Tongue (tissue), 2 donors: Measurements from ENCODE around the gene BLCAP. TPM values are rescaled to one million over a fixed set of nuclear protein-coding genes. Genes with fewer than 3 reads are reported as not detected.
"Not testable (repeated sequence)": the region's sequence is repeated elsewhere in the genome, so short reads cannot be mapped to it uniquely, and the experiment has no call there.

Experiments
- DNase-seq: peaks from one replicate; pipeline ENCODE4 v3.0.0-alpha.2; 2015
- total RNA-seq: library from RNA; depleted of rRNA; stranded (reverse); fragments of >200 nt; gene quantifications from one replicate; pipeline ENCODE4 v1.2.3, GENCODE V29; 2014

The BLCAP gene
- total RNA-seq, 1 donor from 2014 or later: 149 TPM

GRCh38 chr20:37515876-37516275 lies 11.8 kb downstream of the BLCAP start:
- DNase-seq: no peak

DNA sequence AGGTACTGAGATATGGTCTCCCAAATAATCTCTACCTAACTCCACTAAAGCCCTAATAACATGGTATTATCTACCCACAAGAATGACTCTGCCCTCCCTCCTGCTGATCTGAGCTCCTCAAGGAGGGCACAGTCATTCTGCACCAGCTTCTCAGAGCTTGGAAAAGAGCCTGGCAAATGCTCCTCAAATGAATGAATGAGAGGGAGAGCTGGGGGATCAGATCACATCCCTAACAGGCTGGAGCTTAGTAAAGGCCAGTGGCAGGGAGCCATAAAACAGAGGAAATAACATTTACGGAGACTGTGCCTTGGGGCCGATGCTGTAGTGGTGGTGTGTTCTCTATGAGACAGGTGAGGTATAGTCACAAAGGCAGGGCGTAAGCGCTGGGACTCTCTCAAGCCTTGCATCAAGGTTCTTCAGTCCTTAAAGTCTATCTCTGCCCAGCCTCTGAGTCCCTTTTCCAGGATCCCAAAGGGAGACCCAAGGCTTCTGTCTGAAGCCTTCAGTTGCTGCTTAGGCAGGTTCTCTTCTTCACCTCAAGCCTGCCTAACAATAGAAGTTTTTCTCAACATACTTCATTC lies 13.8 kb downstream of the BLCAP start:
- peak; percentile 71 for DNase-seq

DNA sequence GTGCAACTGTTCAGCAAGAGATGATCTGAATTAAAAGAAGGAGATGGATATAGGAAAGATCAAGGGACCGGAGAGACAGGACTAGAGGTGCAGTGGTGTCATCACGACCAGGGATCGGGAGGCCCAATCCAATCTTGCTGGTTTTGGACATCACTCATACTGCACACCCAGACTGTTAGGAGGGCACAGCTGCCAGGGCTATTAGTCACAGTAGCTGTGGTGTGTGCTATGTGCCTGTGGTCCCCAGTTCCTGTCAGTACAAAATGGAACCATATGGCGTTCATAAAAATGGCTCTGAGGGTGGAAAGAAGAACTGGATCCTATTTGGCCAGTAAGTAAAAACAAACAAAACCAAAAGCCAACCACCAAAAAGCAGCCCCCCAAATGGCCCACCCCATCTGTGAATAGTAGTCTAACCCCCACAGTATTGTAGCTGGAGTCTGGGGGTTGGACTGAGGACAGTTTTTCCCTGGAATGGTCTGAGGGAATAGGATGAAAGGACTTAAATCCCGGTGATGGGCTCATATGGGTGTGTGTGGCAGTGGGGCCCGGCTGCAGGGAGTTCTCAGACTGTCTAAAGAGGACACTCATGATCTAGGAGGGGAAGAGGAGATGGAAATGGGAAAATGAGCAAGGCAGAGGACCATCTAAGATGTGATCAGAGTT lies 15.9 kb downstream of the BLCAP start:
- DNase-seq: no peak

DNA sequence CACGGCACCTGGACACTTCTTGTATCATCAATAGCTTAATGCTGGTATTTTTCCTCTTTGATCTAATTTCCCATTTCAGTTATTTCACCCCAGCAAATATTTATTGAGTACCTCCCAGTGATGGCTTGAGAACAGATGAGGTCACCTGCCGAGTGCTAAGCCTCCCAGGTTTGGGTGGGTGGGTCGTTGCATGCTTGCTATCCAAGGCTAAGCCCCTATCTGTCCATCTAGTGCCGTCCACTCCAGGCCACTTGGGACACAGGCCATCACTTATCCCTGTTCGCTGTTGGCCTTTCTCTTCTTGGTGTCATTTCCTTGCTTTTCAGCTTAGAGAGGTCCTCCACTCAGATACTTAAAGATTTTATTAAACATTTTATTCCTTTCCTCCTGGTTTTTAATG lies 17.4 kb downstream of the BLCAP start:
- no peak for DNase-seq

DNA sequence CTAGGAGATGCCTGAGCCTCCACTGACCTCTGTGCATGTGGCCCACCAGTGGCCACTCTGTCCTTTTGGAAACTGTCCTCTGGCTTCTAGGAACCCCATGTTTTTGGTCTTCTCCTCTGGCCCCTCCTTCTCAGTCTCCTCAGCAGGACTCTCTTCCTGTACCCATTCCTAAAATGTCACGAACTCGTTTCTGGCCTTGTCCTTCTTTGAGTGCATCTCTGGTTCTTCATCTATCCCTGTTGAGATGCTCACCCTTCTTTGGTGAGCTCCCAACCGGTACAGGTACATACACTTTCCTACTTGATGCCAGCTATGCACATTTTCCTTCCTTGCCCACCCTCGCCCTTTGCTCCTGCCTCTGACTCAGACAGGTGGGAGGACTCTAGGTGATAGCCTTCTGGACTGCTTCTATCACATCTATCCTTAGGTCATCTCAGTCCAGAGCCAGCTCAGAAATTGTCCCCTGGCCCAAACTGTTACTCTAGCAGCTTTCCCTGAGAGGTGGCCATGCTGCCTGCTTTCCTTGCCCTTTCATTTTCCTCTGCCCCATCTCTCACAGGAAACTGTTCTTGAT lies 21.4 kb downstream of the BLCAP start:
- DNase-seq: no peak

DNA sequence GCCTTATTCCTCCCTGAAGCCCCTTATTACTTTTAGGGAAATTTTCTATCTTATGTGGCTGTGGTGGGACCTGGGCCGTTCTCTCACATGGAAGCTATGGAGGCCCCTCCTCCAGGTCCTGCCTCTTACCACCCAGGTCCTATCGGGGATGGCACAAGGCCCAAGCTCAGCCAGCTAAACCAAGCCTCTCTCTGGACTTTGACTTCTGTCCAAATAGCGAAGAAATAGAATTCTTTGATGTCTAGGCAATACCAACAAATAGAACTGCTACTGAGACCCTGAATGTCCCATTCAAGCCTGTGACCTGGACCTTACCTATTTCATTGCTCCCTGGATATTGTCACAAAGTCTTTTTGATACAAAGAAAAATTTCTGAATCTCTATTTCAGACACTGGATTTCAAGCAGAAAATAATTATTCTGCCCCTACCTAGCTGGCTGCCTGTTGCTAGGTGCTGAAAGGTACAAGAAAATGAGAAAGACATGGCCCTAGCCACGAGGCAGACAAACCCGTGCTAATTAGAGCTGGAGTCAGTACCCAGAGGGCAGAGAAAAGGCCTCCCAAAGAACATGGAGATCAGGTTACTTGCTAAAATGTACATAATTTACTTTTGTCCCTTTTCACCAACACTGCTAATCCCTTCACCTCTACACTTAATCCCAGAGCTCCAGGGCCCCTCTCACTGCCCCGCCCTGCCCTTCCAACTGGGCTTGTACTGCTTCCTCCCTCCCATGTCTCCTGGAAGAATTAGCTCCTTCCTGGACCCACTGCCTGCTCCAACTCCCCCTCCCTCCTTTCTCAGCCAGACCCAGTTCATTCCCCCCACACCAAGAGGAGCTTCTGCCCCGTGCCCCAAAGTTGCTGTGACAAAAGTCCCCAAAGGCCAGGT lies 22.2 kb downstream of the BLCAP start:
- no peak for DNase-seq

GRCh38 chr20:37504404-37505096 lies 23.1 kb downstream of the BLCAP start:
- DNase-seq: peak; percentile 43

GRCh38 chr20:37503256-37503927 lies 24.3 kb downstream of the BLCAP start:
- DNase-seq: no peak

DNA sequence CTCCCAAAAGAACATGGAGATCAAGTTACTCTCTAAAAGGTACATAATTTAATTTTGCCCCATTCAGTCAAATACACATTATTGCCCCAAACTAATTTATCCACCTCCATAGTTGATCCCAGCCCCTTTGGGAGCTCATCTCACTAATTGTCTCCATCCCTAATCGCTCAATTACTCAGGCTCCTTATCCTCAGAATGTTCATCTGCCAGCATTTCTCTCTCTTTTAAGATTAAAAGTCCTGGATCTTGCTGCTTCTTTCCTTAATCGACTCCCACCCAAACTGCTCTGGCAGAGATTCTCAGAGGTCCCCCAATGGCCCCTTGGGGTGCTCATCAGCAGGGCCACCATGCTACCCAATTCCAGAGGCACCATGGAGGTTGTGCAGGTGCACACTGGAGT lies 25.0 kb downstream of the BLCAP start:
- DNase-seq: no peak

- DNase-seq: no peak
Measured at GRCh38 chr20:37501940-37502339, 25.7 kb downstream of the BLCAP start.

- no peak for DNase-seq
Measured at GRCh38 chr20:37500311-37500710, 27.4 kb downstream of the BLCAP start.

- DNase-seq: no peak
Measured at GRCh38 chr20:37498066-37498665, 29.5 kb downstream of the BLCAP start.

- DNase-seq: no peak
Measured at GRCh38 chr20:37494796-37495195, 32.9 kb downstream of the BLCAP start.

DNA sequence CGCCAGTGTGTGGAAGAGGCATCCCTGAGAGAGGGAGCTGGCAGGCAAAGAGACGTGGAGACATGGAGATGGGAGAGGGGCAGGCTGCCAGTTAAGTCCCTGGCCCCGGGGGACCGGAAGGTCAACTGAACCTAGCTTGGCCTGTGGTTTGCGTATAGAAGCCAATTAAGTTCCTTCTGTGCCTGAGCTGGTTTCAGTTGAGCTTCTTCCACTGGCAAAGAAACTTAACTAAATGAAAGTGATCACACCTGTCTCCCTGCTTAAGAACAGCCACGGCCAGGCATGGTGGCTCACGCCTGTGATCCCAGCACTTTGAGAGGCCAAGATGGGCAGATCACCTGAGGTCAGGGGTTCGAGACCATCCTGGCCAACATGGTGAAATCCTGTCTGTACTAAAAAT lies 33.4 kb downstream of the BLCAP start:
- no peak for DNase-seq

- DNase-seq: no peak
Measured at GRCh38 chr20:37492945-37493344, 34.7 kb downstream of the BLCAP start.

DNA sequence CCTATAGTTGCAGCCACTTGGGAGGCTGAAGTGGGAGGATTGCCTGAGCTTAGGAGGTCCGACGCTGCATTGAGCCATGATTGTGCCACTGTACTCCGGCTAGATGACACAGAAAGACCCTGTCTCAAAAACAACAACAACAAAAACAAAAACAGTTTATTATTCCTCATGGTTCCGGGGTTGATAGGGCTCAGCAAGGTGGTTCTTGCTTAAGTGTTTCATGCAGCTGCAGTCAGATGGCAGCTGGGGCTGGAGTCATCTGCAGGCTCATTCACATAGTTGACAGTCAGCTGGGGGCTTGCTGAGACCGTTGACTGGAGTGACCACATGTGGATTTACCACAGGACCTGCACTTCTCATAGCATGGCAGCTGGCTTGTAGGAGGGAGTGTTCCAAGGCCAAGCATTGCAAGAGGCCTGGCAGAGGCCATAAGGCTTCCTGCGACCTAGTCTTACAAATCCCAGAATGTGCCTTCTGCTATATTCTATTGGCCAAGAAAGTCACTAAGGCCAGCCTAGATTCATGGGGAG lies 35.5 kb downstream of the BLCAP start:
- no peak for DNase-seq

DNA sequence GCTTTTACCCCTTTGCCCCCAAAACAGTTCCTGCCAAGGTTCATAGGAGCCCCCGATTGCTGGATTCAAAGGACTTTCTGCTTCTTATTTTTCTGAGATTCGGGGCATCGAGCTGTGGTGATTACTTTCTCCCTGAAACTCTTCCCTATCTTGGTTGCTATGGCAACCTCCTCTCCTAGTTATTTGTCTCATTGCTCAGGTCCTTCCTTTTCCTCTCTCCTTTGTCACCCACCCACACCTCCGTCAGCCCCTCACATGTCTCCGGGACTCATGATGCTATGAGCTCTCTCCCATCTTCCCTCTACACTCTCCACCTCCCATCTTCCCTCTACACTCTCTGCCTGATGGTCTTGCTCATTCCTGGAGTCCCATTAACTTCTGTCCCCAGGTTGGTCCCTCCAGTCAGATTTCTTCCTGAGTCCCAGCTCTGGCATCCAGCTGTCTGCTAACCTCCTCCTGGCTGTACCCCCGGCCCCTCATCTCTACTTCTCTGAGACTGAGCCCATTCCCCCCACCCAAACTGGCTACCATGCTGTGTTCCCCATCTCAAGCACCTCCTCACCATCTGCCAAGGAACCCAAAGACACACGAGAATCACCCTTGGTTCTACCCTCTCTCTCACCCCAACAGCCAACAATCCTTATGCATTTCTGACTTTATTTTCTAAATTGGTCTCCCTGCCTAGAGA lies 36.9 kb downstream of the BLCAP start:
- no peak for DNase-seq

DNA sequence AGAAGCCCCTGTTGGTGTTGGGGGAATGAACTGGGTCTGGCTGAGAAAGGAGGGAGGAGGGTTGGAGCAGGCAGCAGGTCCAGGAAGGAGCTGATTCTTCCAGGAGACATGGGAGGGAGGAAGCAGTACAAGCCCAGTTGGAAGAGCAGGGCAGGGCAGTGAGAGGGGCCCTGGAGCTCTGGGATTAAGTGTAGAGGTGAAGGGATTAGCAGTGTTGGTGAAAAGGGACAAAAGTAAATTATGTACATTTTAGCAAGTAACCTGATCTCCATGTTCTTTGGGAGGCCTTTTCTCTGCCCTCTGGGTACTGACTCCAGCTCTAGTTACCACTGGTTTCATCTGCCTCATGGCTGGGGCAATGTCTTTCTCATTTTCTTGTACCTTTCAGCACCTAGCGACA lies 41.5 kb downstream of the BLCAP start:
- not testable (repeated sequence) for DNase-seq

DNA sequence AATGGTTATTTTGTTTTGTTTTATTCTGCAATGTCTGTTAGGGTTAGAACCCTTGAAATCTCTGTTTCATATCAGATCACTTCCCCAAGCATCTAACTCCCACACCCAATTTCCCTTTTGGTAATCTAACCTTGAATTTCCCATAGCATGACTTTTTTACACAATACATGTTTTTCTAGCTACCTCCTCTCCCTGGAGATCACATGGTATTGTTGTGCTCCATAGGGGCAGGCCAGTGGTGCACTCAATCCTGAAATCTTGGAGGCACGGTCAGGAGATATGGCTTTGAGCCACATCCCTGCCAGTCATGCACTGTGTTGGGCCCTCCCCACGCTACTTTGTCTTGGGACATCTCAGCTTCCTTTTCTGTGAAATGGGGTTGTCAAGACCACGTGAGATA lies 43.3 kb downstream of the BLCAP start:
- DNase-seq: no peak

- DNase-seq: no peak
Measured at GRCh38 chr20:37481610-37482009, 46.1 kb downstream of the BLCAP start.

- no peak for DNase-seq
Measured at GRCh38 chr20:37480919-37481318, 46.8 kb downstream of the BLCAP start.
